ENCODE data around the gene ARMC6. TPM values are rescaled to one million over a fixed set of nuclear protein-coding genes. Genes with fewer than 3 reads are reported as not detected.

The ARMC6 gene
- total RNA-seq, 1 experiment from 2014 or later: 48.6 TPM

Other genes with a start within 250 kb of the ARMC6 start
- gene COMP, start 242.3 kb upstream of the ARMC6 start, total RNA-seq (2014; rRNA removed; shearing (Covaris generic)): not detected in 2 replicates
- gene UPF1, start 201.6 kb upstream of the ARMC6 start, total RNA-seq (2014; rRNA removed; shearing (Covaris generic)): 50.4 and 53.0 TPM in 2 replicates
- 6.1 TPM in 2 replicates for gene CERS1, start 137.4 kb upstream of the ARMC6 start, total RNA-seq (2014; rRNA removed; shearing (Covaris generic))
- gene COPE, start 114.2 kb upstream of the ARMC6 start, total RNA-seq (2014; rRNA removed; shearing (Covaris generic)): 120 and 134 TPM in 2 replicates
- gene DDX49, start 113.9 kb upstream of the ARMC6 start, total RNA-seq (2014; rRNA removed; shearing (Covaris generic)): 41.8 and 42.9 TPM in 2 replicates
- gene HOMER3, start 92.4 kb upstream of the ARMC6 start, total RNA-seq (2014; rRNA removed; shearing (Covaris generic)): 23.9 and 28.1 TPM in 2 replicates
- gene SUGP2, start 86 bp upstream of the ARMC6 start, total RNA-seq (2014; rRNA removed; shearing (Covaris generic)): 47.7 and 57.4 TPM in 2 replicates
- gene SLC25A42, start 30.4 kb downstream of the ARMC6 start, total RNA-seq (2014; rRNA removed; shearing (Covaris generic)): 6.8 and 8.0 TPM in 2 replicates
- gene TMEM161A, start 104.9 kb downstream of the ARMC6 start, total RNA-seq (2014; rRNA removed; shearing (Covaris generic)): 23.3 and 23.4 TPM in 2 replicates
- not detected in 2 replicates for gene MEF2B, start 136.7 kb downstream of the ARMC6 start, total RNA-seq (2014; rRNA removed; shearing (Covaris generic))
- 24.9 and 26.3 TPM in 2 replicates for gene BORCS8, start 158.5 kb downstream of the ARMC6 start, total RNA-seq (2014; rRNA removed; shearing (Covaris generic))
- 52.5 and 64.2 TPM in 2 replicates for gene RFXANK, start 158.7 kb downstream of the ARMC6 start, total RNA-seq (2014; rRNA removed; shearing (Covaris generic))
- 20.8 and 23.7 TPM in 2 replicates for gene NR2C2AP, start 169.8 kb downstream of the ARMC6 start, total RNA-seq (2014; rRNA removed; shearing (Covaris generic))
- 0.10 TPM in 1 of 2 replicates, not detected in the other for gene NCAN, start 178.4 kb downstream of the ARMC6 start, total RNA-seq (2014; rRNA removed; shearing (Covaris generic))
- not detected in 2 replicates for gene TM6SF2, start 239.7 kb downstream of the ARMC6 start, total RNA-seq (2014; rRNA removed; shearing (Covaris generic))

Measured in SJCRH30 (cell line).